ENCODE data around the gene GPR156. TPM values are rescaled to one million over a fixed set of nuclear protein-coding genes. Genes with fewer than 3 reads are reported as not detected.

Gene GPR156
- total and polyA plus RNA-seq, 10 of the 15 experiments (the other 5 are each of a cell fraction or from before 2014, with no cell fraction given), result 0.08 to 0.15 (median 0.11) TPM; not detected in 6

DNA sequence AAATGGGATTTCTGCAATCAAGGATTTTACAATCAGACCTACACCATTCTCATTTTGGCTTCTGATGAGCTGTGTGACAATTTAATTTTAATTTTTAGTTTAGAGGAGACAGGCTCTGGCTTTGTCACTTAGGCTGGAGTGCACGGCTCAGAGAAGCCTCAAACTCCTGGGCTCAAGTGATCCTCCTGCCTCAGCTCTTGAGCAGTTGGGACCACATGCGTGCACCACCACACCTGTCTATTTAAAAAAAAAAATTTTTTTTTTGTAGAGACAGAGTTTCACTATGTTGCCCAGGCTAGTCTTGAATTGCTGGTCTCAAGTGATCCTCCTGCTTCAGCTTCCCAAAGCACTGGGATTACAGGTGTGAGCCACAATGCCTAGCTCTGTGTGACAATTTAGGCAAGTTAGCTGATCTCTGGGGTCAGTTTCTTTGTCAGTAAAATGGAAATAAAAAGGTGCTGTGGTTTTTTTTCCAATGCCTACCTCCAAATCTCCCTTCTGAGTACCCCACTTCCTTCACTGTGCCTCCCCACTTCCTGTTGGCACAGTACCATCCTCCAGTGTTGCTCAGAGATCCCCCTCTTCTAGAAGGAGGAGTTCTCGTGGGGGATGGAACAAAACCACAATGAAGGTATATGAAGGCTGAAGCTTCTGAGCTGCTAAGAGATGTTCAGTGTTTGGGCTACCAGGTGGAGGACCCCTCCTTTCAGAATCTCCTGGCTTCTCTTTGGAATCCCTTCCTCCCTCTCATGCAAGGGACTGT, 136.7 kb downstream of the GPR156 start:
- WGBS (ENCODE audit: insufficient coverage, insufficient replicate concordance, low lambda C conversion rate, missing lambda C conversion rate), result 96% methylated on average over 3 of the region's 3 CpGs
- Histone ChIP-seq H3K36me3 (ENCODE audit: control insufficient read depth in 2 of 2, insufficient read depth in 2 of 2, low read length in 1 of 2) (no peaks in the 10 kb centered on the region), H3K9me3 (replicated peaks; ENCODE audit: control insufficient read depth, insufficient read depth, low read length) (no peaks in the 10 kb centered on the region; the same call in 2 of the 3 replicates), H3K27me3 (replicated peaks in 1 of 2; ENCODE audit: control insufficient read depth in 2 of 2, insufficient read depth in 2 of 2, low read length in 1 of 2) (no peaks in the 10 kb centered on the region; a peak in 1 of 4 replicates), H3K27ac (ENCODE audit: control insufficient read depth, insufficient read depth) (no peak overlapping the region), H3K4me1 (ENCODE audit: control insufficient read depth, insufficient read depth, low read length) (peaks cover 10% of the 10 kb centered on the region), H3K4me3 (no peak overlapping the region), H3K9ac (ENCODE audit: control insufficient read depth, insufficient read depth, low read length) (no peak overlapping the region), H3K79me2 (ENCODE audit: control insufficient read depth, insufficient read depth, low read length) (no peaks in the 10 kb centered on the region), H2AFZ (ENCODE audit: control insufficient read depth, low read depth, low read length) (peak overlapping the region; percentile 18), H4K20me1 (ENCODE audit: control insufficient read depth, insufficient read depth) (no peaks in the 10 kb centered on the region), H3K4me2 (ENCODE audit: control insufficient read depth, insufficient read depth) (no peak overlapping the region)
- in situ Hi-C loops (cut with MboI) (no loop called here), intact Hi-C loops (cut with micrococcal nuclease; ENCODE audit: unreplicated experiment) (loop anchor here (5.0 kb wide), 1 partner anchor 326 kb away; no protein-coding TSS in a partner anchor)
- DNase-seq (ENCODE audit: low read depth, low spot score), result no peak
- no TSS peak for BruUV-seq (replicated peaks)
- FAIRE-seq, result no peak
- ChIA-PET SMC1A (ENCODE audit: uncharacterized antibody, unreplicated experiment) (interaction anchor here (0.6 to 6.6 kb wide), 11 partner anchors 10 to 376 kb away, joined by 3 to 81 read pairs (median 4); no protein-coding TSS in a partner anchor), CTCF (interaction anchor here (0.7 to 3.5 kb wide), 11 partner anchors 9 to 468 kb away, joined by 3 to 66 read pairs (median 5); no protein-coding TSS in a partner anchor), POLR2A (interaction anchor here (0.6 kb wide), 2 partner anchors 243 to 364 kb away, joined by 3 read pairs; no protein-coding TSS in a partner anchor), RAD21 (ENCODE audit: unreplicated experiment) (interaction anchor here (1.0 to 1.7 kb wide), 3 partner anchors 22 to 255 kb away, joined by 3 to 18 read pairs (median 4); no protein-coding TSS in a partner anchor)
- TF ChIP-seq, protein P1, sequence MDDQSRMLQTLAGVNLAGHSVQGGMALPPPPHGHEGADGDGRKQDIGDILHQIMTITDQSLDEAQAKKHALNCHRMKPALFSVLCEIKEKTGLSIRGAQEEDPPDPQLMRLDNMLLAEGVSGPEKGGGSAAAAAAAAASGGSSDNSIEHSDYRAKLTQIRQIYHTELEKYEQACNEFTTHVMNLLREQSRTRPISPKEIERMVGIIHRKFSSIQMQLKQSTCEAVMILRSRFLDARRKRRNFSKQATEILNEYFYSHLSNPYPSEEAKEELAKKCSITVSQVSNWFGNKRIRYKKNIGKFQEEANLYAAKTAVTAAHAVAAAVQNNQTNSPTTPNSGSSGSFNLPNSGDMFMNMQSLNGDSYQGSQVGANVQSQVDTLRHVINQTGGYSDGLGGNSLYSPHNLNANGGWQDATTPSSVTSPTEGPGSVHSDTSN (IDR thresholded peaks at IDR 0.05; ENCODE audit: insufficient replicate concordance, low read depth, low read length), result no peak
- TF ChIP-seq RUNX3 (IDR thresholded peaks at IDR 0.05; ENCODE audit: low read length), result peak; percentile 41
- ATAC-seq, result no peak

All from GM12878 (cell line).